SJSA1 (cell line): ENCODE measurements around the gene GZF1. TPM values are rescaled to one million over a fixed set of nuclear protein-coding genes. Genes with fewer than 3 reads are reported as not detected.
"Not testable (repeated sequence)": the region's sequence is repeated elsewhere in the genome, so short reads cannot be mapped to it uniquely, and the experiment has no call there.

ENCODE experiments used
- DNase-seq, 2 experiments: peaks; one replicate each; pipeline ENCODE4 v3.0.0-alpha.2; 2015 to 2020; ENCODE audit warnings: low spot score in 2 of 2, low read depth in 1 of 2
- H3K27ac ChIP-seq: fragments of 250-450 bp; sonication (Bioruptor Pico); 2 replicates; pipeline ENCODE4 v1.5.1; 2020; ENCODE audit warnings: mild to moderate bottlenecking, moderate library complexity
- H3K27me3 ChIP-seq: fragments of 250-450 bp; sonication (Bioruptor Pico); replicated peaks from 2 replicates; pipeline ENCODE4 v1.5.1; 2020; ENCODE audit warnings: mild to moderate bottlenecking, moderate library complexity
- H3K36me3 ChIP-seq: fragments of 250-450 bp; sonication (Bioruptor Pico); 2 replicates; pipeline ENCODE4 v1.5.1; 2020; ENCODE audit warnings: mild to moderate bottlenecking
- H3K4me1 ChIP-seq: fragments of 250-450 bp; sonication (Bioruptor Pico); replicated peaks from 2 replicates; pipeline ENCODE4 v1.6.1; 2021; ENCODE audit warnings: mild to moderate bottlenecking
- H3K4me3 ChIP-seq: fragments of 250-450 bp; sonication (Bioruptor Pico); 2 replicates; pipeline ENCODE4 v1.5.1; 2020; ENCODE audit warnings: mild to moderate bottlenecking
- H3K9me3 ChIP-seq: fragments of 250-450 bp; sonication (Bioruptor Pico); replicated peaks from 2 replicates; pipeline ENCODE4 v1.5.1; 2020; ENCODE audit warnings: mild to moderate bottlenecking
- total RNA-seq: library from RNA; depleted of rRNA; stranded (reverse); fragments of >200 nt; shearing (Covaris generic); gene quantifications from 2 replicates; pipeline ENCODE4 v1.2.3, GENCODE V29; 2014

The GZF1 gene
- total RNA-seq, 1 experiment from 2014 or later = 19.4 TPM

DNA sequence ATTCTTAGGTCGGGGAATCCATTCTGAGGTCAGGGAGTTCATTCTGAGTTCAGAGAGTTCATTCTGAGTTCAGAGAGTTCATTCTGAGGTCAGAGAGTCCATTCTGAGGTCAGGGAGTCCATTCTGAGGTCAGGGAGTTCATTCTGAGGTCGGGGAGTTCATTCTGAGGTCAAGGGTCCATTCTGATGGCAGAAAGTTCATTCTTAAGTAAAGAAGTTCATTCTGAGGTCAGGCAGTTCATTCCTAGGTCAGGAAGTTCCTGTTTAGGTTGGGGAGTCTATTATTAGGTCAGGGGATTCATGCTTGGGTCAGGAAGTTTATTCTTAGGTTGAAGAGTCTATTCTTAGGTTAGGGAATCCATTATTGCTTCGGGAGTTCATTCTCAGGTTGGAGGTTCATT is 27.9 kb upstream of the GZF1 start:
- DNase-seq = no peak
- Histone ChIP-seq H3K36me3 (no peaks in the 10 kb centered on the region), H3K4me1 (peaks cover 42% of the 10 kb centered on the region), H3K27me3 (no peaks in the 10 kb centered on the region), H3K27ac (no peak overlapping the region; the same call in 1 of the 2 replicates), H3K9me3 (no peaks in the 10 kb centered on the region; the same call in 1 of the 2 replicates), H3K4me3 (no peak overlapping the region)

DNA sequence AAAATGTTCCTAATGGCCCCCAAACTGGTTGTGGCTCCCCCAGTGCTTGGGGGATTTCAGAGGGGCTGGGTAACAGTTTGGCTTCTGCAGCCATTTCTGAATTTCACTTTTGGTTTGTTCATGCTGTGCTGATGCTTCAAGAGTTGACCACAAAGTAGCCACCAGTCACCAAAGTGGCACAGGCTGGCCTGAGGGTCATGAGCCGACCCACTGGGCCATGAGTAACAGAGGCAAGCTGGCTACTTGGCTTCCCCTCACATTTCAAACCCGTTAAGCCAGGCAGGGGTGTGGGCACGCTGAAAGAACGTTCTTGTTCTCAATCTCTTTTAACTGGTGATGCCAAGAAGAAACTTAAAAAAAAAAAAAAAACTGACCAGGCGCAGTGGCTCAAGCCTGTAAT is 26.5 kb upstream of the GZF1 start:
- Histone ChIP-seq H3K27me3 (no peaks in the 10 kb centered on the region), H3K27ac (no peak overlapping the region), H3K36me3 (no peaks in the 10 kb centered on the region), H3K9me3 (no peaks in the 10 kb centered on the region), H3K4me1 (peaks cover 49% of the 10 kb centered on the region), H3K4me3 (no peak overlapping the region)
- DNase-seq = no peak

DNA sequence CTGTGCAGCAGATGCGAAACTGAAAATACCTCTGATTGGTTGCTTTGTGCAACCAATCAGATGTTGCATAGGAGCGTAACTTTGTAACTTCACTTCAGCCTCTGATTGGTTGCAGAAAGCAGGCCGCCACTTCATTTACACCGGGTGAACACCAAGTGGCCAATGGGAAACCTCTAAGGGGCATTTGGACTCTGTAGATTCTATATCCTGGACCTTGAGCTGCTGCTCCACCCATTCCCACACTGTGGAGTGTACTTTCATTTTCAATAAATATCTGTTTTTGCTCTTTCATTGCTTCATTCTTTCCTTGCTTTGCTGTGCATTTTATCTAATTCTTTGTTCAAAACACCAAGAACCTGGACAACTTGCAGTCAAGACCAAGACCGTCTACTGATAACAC is 25.5 kb upstream of the GZF1 start:
- no peak for DNase-seq
- Histone ChIP-seq H3K4me3 (no peak overlapping the region), H3K4me1 (peaks cover 49% of the 10 kb centered on the region), H3K36me3 (no peaks in the 10 kb centered on the region), H3K27ac (no peak overlapping the region), H3K27me3 (no peaks in the 10 kb centered on the region), H3K9me3 (no peaks in the 10 kb centered on the region)

DNA sequence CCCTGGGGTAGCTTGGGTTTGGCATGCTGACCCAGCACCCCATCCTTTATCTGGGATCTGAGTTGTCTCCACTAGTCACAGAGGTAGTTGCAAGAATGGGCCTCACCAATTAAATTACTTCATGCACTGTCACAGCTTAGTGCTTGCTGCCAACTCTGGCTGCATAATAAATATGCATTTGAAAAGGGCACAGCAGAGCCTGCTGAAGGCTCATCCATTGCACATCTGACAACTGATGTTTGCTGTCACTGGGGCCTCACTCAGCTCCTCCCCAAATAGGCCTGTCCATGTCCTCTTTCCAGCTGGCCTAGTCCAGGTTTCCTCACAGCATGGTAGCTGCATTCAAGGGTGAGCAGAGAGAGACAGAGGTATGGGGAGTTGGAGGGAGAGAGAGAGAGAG is 24.7 kb upstream of the GZF1 start:
- no peak for DNase-seq
- Histone ChIP-seq H3K27me3 (no peaks in the 10 kb centered on the region), H3K4me1 (peaks cover 42% of the 10 kb centered on the region), H3K27ac (no peak overlapping the region), H3K36me3 (no peaks in the 10 kb centered on the region), H3K9me3 (no peaks in the 10 kb centered on the region), H3K4me3 (no peak overlapping the region)

DNA sequence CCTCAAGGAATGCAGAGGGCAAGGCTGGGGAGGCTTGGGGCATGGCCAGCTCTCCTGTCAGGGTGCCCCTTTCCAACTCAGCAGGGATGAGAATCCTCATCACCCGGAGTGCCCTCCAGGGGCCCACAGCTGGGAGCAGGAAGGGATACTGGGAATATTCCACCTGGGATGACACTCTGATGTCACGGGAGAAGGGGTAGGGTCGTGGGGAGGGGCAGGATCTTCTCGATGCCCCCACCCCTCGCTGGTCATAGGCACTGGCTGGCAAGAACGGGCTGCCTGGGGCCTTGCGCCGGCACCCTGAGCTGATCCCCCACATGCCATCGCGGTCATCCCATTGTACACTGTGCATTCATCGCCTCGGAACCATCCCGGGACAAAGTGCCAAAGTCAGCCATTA is 22.0 kb upstream of the GZF1 start:
- Histone ChIP-seq H3K27me3 (no peaks in the 10 kb centered on the region), H3K9me3 (no peaks in the 10 kb centered on the region), H3K27ac (no peak overlapping the region), H3K36me3 (no peaks in the 10 kb centered on the region), H3K4me3 (no peak overlapping the region), H3K4me1 (peaks cover 39% of the 10 kb centered on the region)
- DNase-seq = no peak

DNA sequence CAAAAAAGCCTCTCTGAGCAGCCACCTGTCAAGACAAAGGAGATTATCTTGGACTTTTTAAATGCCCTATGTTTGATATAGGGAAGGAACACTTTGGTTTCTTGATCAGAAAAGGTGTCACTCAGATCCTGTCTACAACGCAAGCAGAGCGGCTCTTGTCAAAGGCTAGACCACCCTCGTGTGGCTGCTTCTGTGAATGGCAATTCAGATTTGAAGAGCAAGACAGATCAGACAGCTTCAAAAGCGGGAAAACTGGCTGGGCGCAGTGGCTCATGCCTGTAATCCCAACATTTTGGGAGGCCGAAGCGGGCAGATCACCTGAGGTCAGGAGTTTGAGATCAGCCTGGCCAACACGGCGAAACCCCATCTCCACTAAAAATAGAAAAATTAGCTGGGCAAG is 21.5 kb upstream of the GZF1 start:
- Histone ChIP-seq H3K9me3 (no peaks in the 10 kb centered on the region), H3K4me1 (peaks cover 38% of the 10 kb centered on the region), H3K27ac (no peak overlapping the region), H3K36me3 (no peaks in the 10 kb centered on the region), H3K4me3 (no peak overlapping the region), H3K27me3 (no peaks in the 10 kb centered on the region)
- peak; percentile 64 to 80 for DNase-seq

DNA sequence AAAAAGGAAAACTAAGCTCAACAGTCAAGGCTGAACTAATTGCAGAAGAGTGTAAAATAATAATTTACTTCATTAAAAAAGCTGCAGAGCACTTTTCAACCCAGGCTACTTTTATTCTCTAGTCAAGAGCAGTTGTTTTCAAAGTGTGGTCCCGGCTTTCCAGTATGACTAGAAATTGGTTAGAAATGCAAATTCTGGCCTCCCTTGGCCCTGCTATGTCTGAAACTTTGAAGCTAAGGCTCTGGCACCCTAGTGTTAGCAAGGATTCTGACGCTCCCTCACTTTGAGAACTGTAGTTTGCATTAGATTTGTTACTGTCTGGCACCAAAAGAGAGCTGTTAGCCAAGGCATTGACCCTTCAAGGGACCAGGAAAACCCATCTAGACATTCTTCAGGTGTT is 20.9 kb upstream of the GZF1 start:
- no peaks in the 10 kb centered on the region for H3K36me3 ChIP-seq
- no peak for DNase-seq
- no peaks in the 10 kb centered on the region for H3K27me3 ChIP-seq
- H3K4me3 ChIP-seq = no peak overlapping the region
- H3K27ac ChIP-seq = no peak overlapping the region
- H3K9me3 ChIP-seq = no peaks in the 10 kb centered on the region
- H3K4me1 ChIP-seq = peaks cover 36% of the 10 kb centered on the region

DNA sequence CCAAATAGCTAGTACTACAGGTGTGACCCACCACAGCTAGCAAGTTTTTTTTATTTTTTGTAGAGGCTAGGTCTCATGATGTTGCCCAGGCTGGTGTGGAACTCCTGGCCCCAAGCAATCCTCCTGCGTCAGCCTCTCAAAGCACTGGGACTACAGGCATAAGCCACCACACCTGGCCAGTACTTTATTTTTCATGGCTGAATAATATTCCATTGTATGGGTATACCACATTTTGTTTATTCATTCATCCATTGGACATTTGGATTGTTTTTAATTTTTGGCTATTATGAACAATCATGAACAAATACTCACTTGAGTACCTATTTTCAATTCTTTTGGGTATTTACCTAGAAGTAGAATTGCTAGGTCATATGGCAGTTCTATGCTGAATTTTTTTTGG is 18.4 kb upstream of the GZF1 start:
- Histone ChIP-seq H3K36me3 (no peaks in the 10 kb centered on the region), H3K27ac (no peak overlapping the region)
- no peak for DNase-seq

DNA sequence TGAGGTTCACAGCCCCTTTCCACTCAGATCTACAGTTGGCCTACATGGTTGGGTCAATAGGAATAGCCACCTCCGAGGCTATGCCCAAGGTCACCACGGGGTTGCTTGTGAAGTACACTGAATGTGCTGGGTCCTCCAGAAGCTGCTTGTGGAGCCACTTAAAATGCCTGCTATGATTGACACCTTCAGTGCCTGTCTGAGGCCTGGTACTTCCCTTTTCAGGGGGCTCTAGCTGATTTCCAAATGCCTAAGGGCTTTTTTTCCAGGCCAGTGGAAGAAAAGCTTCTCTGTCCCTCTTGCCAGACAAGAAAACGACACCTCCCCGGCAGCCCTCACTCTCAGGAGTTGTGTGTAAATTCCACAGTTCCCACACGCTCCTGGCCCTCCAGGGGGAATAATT is 17.6 kb upstream of the GZF1 start:
- Histone ChIP-seq H3K9me3 (no peaks in the 10 kb centered on the region), H3K4me1 (peaks cover 14% of the 10 kb centered on the region), H3K4me3 (no peak overlapping the region), H3K27ac (no peak overlapping the region), H3K27me3 (no peaks in the 10 kb centered on the region), H3K36me3 (no peaks in the 10 kb centered on the region)
- DNase-seq = no peak

More for the DNA sequence above, 18.4 kb upstream of the GZF1 start:
- peaks cover 14% of the 10 kb centered on the region for H3K4me1 ChIP-seq
- H3K4me3 ChIP-seq = no peak overlapping the region
- no peaks in the 10 kb centered on the region for H3K9me3 ChIP-seq
- H3K27me3 ChIP-seq = no peaks in the 10 kb centered on the region

DNA sequence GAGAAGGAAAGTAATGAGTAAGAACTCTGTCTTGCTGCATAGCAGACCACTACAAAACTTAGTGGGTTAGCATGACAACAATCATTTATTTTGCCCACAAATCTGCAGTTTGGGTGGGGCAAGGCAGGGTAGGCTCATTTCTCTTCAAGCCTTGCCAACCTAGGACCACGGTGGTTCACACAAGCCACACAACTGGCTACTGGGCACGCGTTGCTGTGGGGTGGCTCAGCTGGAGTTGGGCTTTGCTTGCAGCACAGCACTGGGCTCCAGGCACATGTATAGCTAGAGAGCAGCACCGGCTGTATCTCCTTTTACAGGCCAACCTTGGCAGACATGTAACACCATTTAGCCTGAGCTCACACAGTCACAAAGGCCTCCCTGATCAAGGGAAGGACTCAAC is 16.0 kb upstream of the GZF1 start:
- H3K4me3 ChIP-seq = no peak overlapping the region
- H3K27ac ChIP-seq = no peak overlapping the region
- H3K9me3 ChIP-seq = no peaks in the 10 kb centered on the region
- H3K4me1 ChIP-seq = peaks cover 6% of the 10 kb centered on the region
- DNase-seq = no peak
- no peaks in the 10 kb centered on the region for H3K27me3 ChIP-seq
- H3K36me3 ChIP-seq = peaks cover 3% of the 10 kb centered on the region

DNA sequence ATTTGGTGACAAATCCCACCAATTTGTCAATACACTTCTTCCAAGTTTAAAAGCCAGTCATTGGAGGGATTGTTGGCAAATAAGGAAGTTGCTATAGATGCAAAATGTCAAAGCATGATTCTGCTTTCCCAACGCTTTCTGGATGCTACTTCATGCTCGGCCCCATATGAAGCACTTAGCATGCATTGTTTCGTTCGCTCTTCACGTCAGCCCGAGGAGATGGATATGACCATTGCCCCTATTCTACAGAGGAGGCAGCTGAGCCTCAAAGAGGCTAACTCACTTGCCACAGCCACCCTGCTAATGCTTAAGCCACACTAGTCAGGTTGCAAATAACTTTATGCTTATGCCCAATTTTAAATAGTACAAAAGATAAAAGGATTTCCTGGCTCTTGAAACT is 14.2 kb upstream of the GZF1 start:
- Histone ChIP-seq H3K4me3 (no peak overlapping the region), H3K36me3 (peaks cover 9% of the 10 kb centered on the region), H3K4me1 (peaks cover 14% of the 10 kb centered on the region), H3K27ac (no peak overlapping the region), H3K27me3 (no peaks in the 10 kb centered on the region), H3K9me3 (no peaks in the 10 kb centered on the region)
- DNase-seq = no peak

DNA sequence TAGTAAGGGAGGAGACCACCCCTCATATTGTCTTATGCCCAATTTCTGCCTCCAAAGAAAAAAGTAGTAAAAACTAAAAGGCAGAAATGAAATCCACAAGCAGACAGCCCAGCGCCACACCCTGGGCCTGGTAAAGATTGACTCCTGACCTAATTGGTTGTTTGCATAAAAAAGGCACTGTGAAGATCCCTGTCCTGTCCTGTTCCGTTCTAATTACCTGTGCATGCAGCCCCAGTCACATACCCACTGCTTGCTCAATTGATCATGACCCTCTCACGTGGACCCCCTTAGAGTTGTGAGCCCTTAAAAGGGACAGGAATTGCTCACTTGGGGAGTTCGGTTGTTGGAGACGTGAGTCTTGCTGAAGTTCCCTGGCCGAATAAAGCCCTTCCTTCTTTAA is 13.5 kb upstream of the GZF1 start:
- H3K27ac ChIP-seq, H3K4me3 ChIP-seq, DNase-seq, H3K9me3 ChIP-seq, H3K27me3 ChIP-seq: not testable (repeated sequence)
- H3K4me1 ChIP-seq = peaks cover 14% of the 10 kb centered on the region
- H3K36me3 ChIP-seq = peaks cover 13% of the 10 kb centered on the region

DNA sequence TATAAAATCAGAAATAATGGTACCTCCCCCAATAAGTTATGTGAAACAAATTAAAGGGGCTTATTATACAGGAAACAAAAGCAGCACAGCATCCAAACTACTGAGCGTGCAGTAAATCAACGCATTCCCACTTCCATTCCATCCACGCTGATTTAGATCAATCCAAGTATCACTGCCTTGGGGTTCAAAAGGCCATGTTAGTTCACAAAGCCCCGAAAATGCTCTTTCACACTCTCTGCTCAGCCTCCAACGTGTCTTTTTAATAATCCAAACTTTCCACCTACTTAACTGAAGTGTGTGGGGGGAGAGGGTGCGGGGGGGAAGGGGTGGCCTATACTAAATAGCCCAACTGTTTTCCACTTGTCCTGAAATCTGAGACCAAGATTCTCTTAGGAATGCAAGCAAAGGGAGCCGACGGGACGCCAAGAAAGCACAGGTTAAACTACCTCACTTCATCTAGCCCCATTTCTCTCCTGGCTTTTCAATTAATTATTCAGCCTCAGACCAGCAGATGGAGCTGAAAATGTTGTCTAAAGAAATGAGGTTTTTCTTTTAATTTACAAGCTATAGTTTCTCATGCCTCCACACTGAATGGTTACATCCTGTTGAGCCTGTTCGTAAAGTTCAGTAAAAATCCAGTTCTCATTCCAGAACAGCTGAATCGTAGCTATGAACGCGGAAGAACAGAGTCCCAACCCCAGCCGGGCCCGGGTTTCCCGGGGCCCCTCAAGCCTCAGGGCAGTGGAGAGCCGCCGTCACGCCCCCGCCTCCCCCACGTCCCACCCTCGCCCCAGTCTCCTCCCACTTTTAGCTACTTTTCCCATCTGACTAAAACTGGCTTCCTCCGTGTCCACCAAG is 12.4 kb upstream of the GZF1 start:
- peak overlapping the region; percentile 82 for H3K4me3 ChIP-seq
- H3K36me3 ChIP-seq = peaks cover 24% of the 10 kb centered on the region
- H3K4me1 ChIP-seq = peaks cover 14% of the 10 kb centered on the region
- no peak for DNase-seq
- no peaks in the 10 kb centered on the region for H3K9me3 ChIP-seq
- no peaks in the 10 kb centered on the region for H3K27me3 ChIP-seq
- peak overlapping the region; percentile 86 for H3K27ac ChIP-seq

DNA sequence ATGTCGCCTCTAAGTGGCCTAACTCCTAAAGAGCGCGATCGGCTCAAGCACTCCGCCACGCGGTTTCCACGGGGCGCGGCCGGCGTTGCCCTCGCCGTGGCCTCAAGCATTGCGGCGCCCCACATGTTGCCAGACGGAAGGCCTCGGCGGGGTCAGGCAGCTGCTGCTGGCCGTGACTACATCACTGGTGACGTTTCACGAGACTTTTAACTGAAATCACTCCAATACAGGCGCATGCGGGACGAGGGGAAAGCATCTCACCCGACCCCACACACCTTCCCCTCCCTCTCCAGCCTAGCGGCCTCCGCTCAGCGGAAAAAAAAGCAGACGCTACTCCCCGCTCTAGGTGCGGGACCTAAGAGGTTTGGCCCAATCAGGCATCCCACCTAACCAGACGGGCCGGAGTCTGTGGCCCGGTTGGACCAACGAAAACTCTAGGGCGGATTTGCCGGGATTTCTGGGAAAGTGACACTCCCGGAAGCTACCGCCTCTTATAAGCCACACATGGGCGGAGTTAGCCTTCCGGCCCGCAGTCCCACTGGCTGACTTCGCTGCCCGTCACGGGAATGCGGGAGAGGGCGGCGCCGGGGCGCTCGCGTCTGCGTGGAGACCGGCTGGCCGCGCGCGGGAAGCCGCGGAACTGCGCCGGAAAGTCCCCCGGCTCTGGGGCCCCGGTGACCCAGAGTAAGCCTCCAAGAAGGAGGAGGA is 11.6 kb upstream of the GZF1 start, which contains the start of gene NXT1:
Gene NXT1, plus strand, starts transcription at position 596 of the 708 bp plus-strand sequence. CDS start 3,251 bp downstream, outside the sequence.
- Histone ChIP-seq H3K27me3 (no peaks in the 10 kb centered on the region), H3K36me3 (peaks cover 32% of the 10 kb centered on the region), H3K27ac (peak within 1 kb of the TSS; percentile 86), H3K4me1 (peaks cover 14% of the 10 kb centered on the region), H3K4me3 (peak within 1 kb of the TSS; percentile 82), H3K9me3 (no peaks in the 10 kb centered on the region)
- DNase-seq = peak; percentile 97 to 99
